HepG2 (cell line): Measurements from ENCODE around the gene NCMAP. TPM values are rescaled to one million over a fixed set of nuclear protein-coding genes. Genes with fewer than 3 reads are reported as not detected.

Source experiments
- ATF7-NPFF ChIP-seq: sonication (generic); formaldehyde crosslinking; IDR thresholded peaks from 2 replicates; pipeline ENCODE4 v1.8.1; 2023; ENCODE audit warnings: mild to moderate bottlenecking, low read depth, missing genetic modification reagents, moderate library complexity
- CC2D1A ChIP-seq: sonication (generic); formaldehyde crosslinking; IDR thresholded peaks from 2 replicates; pipeline ENCODE4 v1.8.1; 2023; ENCODE audit warnings: mild to moderate bottlenecking, missing genetic modification reagents
- CENPBD1 ChIP-seq: sonication (generic); formaldehyde crosslinking; IDR thresholded peaks from 2 replicates; pipeline ENCODE4 v1.8.0; 2022; ENCODE audit warnings: missing genetic modification reagents, low read depth, mild to moderate bottlenecking, borderline replicate concordance
- HNF1B ChIP-seq: sonication (generic); formaldehyde crosslinking; IDR thresholded peaks from 2 replicates; pipeline ENCODE4 v1.5.1; 2020; ENCODE audit warnings: mild to moderate bottlenecking, moderate library complexity, missing genetic modification reagents
- IKZF1 ChIP-seq: fragments of 450-650 bp; IDR thresholded peaks from 2 replicates; pipeline ENCODE4 v1.7.1; 2016
- KDM5B ChIP-seq: sonication (generic); formaldehyde crosslinking; IDR thresholded peaks from 2 replicates; pipeline ENCODE4 v1.4.0; 2020; ENCODE audit warnings: missing genetic modification reagents, mild to moderate bottlenecking, borderline replicate concordance
- MIXL1 ChIP-seq: IDR thresholded peaks from 2 replicates; pipeline ENCODE4 v1.6.1; 2016
- NAIF1 ChIP-seq: sonication (generic); formaldehyde crosslinking; IDR thresholded peaks from 2 replicates; pipeline ENCODE4 v1.5.0; 2020; ENCODE audit warnings: mild to moderate bottlenecking, missing genetic modification reagents, borderline replicate concordance
- SKIL ChIP-seq: sonication (generic); formaldehyde crosslinking; IDR thresholded peaks from 2 replicates; pipeline ENCODE4 v1.8.0; 2022; ENCODE audit warnings: missing genetic modification reagents, mild to moderate bottlenecking, moderate library complexity, borderline replicate concordance
- SP4 ChIP-seq: sonication (generic); formaldehyde crosslinking; IDR thresholded peaks from 2 replicates; pipeline ENCODE4 v1.8.1; 2023; ENCODE audit warnings: mild to moderate bottlenecking, missing genetic modification reagents
- ZBTB20 ChIP-seq: sonication (generic); formaldehyde crosslinking; IDR thresholded peaks from 2 replicates; pipeline ENCODE4 v1.8.1; 2023; ENCODE audit warnings: missing genetic modification reagents, low read depth, mild to moderate bottlenecking, borderline replicate concordance
- ZBTB38 ChIP-seq: sonication (generic); formaldehyde crosslinking; IDR thresholded peaks from 2 replicates; pipeline ENCODE4 v1.5.1; 2020; ENCODE audit warnings: mild to moderate bottlenecking, missing genetic modification reagents
- ZNF136 ChIP-seq: sonication (generic); formaldehyde crosslinking; IDR thresholded peaks from 2 replicates; pipeline ENCODE4 v1.8.1; 2022; ENCODE audit warnings: low read depth, mild to moderate bottlenecking, moderate library complexity, missing genetic modification reagents
- ZNF407 ChIP-seq: sonication (generic); formaldehyde crosslinking; IDR thresholded peaks from one replicate; pipeline ENCODE4 v1.5.1; 2020; ENCODE audit warnings: mild to moderate bottlenecking, missing genetic modification reagents; ENCODE audit errors: not compliant biosample characterization
- ZNF484 ChIP-seq: sonication (generic); formaldehyde crosslinking; IDR thresholded peaks from 2 replicates; pipeline ENCODE4 v1.5.1; 2020; ENCODE audit warnings: mild to moderate bottlenecking, low read depth, missing genetic modification reagents, borderline replicate concordance
- ZNF543 ChIP-seq: sonication (generic); formaldehyde crosslinking; IDR thresholded peaks from 2 replicates; pipeline ENCODE4 v1.4.0; 2020; ENCODE audit warnings: mild to moderate bottlenecking, missing genetic modification reagents
- ZNF766 ChIP-seq: sonication (generic); formaldehyde crosslinking; IDR thresholded peaks from 2 replicates; pipeline ENCODE4 v1.5.0; 2020; ENCODE audit warnings: missing genetic modification reagents, borderline replicate concordance
- polyA plus RNA-seq, 8 experiments: library from polyadenylated mRNA; depleted of rRNA in 3 of 8; stranded (reverse) in 7 of 8; unstranded in 1 of 8; fragments of >200 nt; fragmentation: Illumina TruSeq in 4 of 8; extraction: Trizol in 4 of 8; gene quantifications; 2 replicates each; pipeline versions ENCODE4 v1.2.1 to v1.2.3, GENCODE V29; 2011 to 2016; ENCODE audit warnings: low read depth in 4 of 8, missing spikeins in 1 of 8, mixed read lengths in 1 of 8; ENCODE audit not compliant: insufficient read depth in 1 of 8
- total RNA-seq, 5 experiments: library from RNA; depleted of rRNA; stranded (reverse); fragments of >200 nt; fragmentation: Illumina TruSeq; extraction: Trizol; gene quantifications; 2 replicates each; pipeline ENCODE4 v1.2.3, GENCODE V29; 2016; ENCODE audit warnings: low read depth in 1 of 5

The NCMAP gene
- total and polyA plus RNA-seq, 2 of the 13 experiments (the other 11 are each of a cell fraction or from before 2014, with no cell fraction given) = 2.7 to 20.0 TPM

GRCh38 chr1:24643363-24644099 lies 87.6 kb downstream of the NCMAP start (continued):
- TF ChIP-seq KDM5B (CRISPR knock-in tag) (no peak), ZNF543 (CRISPR knock-in tag) (no peak), CENPBD1 (CRISPR knock-in tag) (no peak), CC2D1A (no peak), ATF7-NPFF (no peak; the same call in none of the 2 replicates), ZNF484 (CRISPR knock-in tag) (no peak), SP4 (CRISPR knock-in tag) (peak; percentile 1; the same call in 1 of the 2 replicates), SKIL (CRISPR knock-in tag) (no peak), MIXL1 (no peak), HNF1B (no peak), IKZF1 (no peak), ZBTB20 (CRISPR knock-in tag) (no peak), ZBTB38 (0 out of 2 replicates have a peak, but pooled peaks have one; percentile 8), NAIF1 (CRISPR knock-in tag) (no peak), ZNF136 (CRISPR knock-in tag) (no peak), ZNF407 (CRISPR knock-in tag) (peak; percentile 9), ZNF766 (CRISPR knock-in tag) (no peak)
